K562 (cell line): ENCODE data around the gene RAB31. TPM values are rescaled to one million over a fixed set of nuclear protein-coding genes. Genes with fewer than 3 reads are reported as not detected.

Source experiments
- CAMTA2 ChIP-seq: fragments of 250-450 bp; sonication (Bioruptor Pico); conservative IDR thresholded peaks from 2 replicates; pipeline ENCODE4 v1.5.1; 2022
- CCAR2 ChIP-seq: fragments of 200-400 bp; formaldehyde crosslinking; IDR thresholded peaks from 2 replicates; pipeline ENCODE4 v1.6.1; 2017; ENCODE audit warnings: mild to moderate bottlenecking, low read depth, low read length
- E2F1 ChIP-seq: sonication (generic); formaldehyde crosslinking; IDR thresholded peaks from 2 replicates; pipeline ENCODE4 v1.8.1; 2023; ENCODE audit warnings: mild to moderate bottlenecking, missing genetic modification reagents, moderate library complexity
- HDAC8 ChIP-seq: fragments of 450-650 bp; IDR thresholded peaks from 2 replicates; pipeline ENCODE4 v1.6.1; 2016; ENCODE audit warnings: mild to moderate bottlenecking, missing genetic modification characterization, moderate library complexity, missing compliant biosample characterization
- HMG20B ChIP-seq: fragments of 250-450 bp; sonication (Bioruptor Pico); IDR thresholded peaks from 2 replicates; pipeline ENCODE4 v1.5.0; 2021; ENCODE audit warnings: mild to moderate bottlenecking
- MYBL2 ChIP-seq, 2 experiments: fragments of 450-650 bp in 1 of 2; sonication (generic) in 1 of 2; formaldehyde crosslinking in 1 of 2; IDR thresholded peaks; 2 replicates each; pipeline versions ENCODE4 v1.6.1 to v1.8.1; 2017 to 2022; ENCODE audit warnings: borderline replicate concordance in 1 of 2, inconsistent platforms in 1 of 2, low read depth in 1 of 2, mild to moderate bottlenecking in 1 of 2, missing genetic modification reagents in 1 of 2, moderate library complexity in 1 of 2
- NR2C1 ChIP-seq, 2 experiments: fragments of 450-650 bp; IDR thresholded peaks; 2 replicates each; pipeline ENCODE4 v1.6.1; 2017; ENCODE audit warnings: mild to moderate bottlenecking in 2 of 2, antibody characterized with exemption in 1 of 2, inconsistent platforms in 1 of 2, missing compliant biosample characterization in 1 of 2, missing genetic modification characterization in 1 of 2
- NR4A1 ChIP-seq, 2 experiments: fragments of 250-450 bp in 1 of 2; fragments of 450-650 bp in 1 of 2; sonication (Bioruptor Pico) in 1 of 2; IDR thresholded peaks; 2 replicates each; pipeline versions ENCODE4 v1.4.0 to v1.6.1; 2016 to 2020; ENCODE audit warnings: mild to moderate bottlenecking in 2 of 2, missing compliant biosample characterization in 1 of 2, missing genetic modification characterization in 1 of 2, moderate library complexity in 1 of 2
- PTTG1 ChIP-seq: fragments of 450-650 bp; IDR thresholded peaks from 2 replicates; pipeline ENCODE4 v1.6.1; 2016; ENCODE audit warnings: low read depth, mild to moderate bottlenecking, missing genetic modification characterization, missing compliant biosample characterization
- SMAD4 ChIP-seq: fragments of 250-450 bp; sonication (Bioruptor Pico); conservative IDR thresholded peaks from 2 replicates; pipeline ENCODE4 v1.8.0; 2021; ENCODE audit warnings: inconsistent platforms, mild to moderate bottlenecking, moderate library complexity
- SMC3 ChIP-seq: conservative IDR thresholded peaks from 2 replicates; pipeline ENCODE4 v1.6.1; 2011; ENCODE audit warnings: low read depth, low read length, improper control_type of control experiment; ENCODE audit not compliant: insufficient read depth
- TAF9B ChIP-seq: fragments of 450-650 bp; IDR thresholded peaks from 2 replicates; pipeline ENCODE4 v1.6.1; 2018; ENCODE audit warnings: mild to moderate bottlenecking; ENCODE audit not compliant: partially characterized antibody
- TARDBP ChIP-seq: fragments of 450-650 bp; IDR thresholded peaks from 2 replicates; pipeline ENCODE4 v1.6.1; 2016
- TGIF2 ChIP-seq: sonication (generic); formaldehyde crosslinking; IDR thresholded peaks from 2 replicates; pipeline ENCODE4 v1.8.1; 2022; ENCODE audit warnings: mild to moderate bottlenecking, missing genetic modification reagents, moderate library complexity
- ZBTB9 ChIP-seq: fragments of 450-650 bp; formaldehyde crosslinking; IDR thresholded peaks from 2 replicates; pipeline ENCODE4 v1.4.0; 2020; ENCODE audit warnings: mild to moderate bottlenecking, moderate library complexity
- ZFP1 ChIP-seq: fragments of 450-650 bp; formaldehyde crosslinking; IDR thresholded peaks from 2 replicates; pipeline ENCODE4 v1.4.0; 2020; ENCODE audit warnings: mild to moderate bottlenecking, mixed read lengths
- ZFP30 ChIP-seq: fragments of 250-450 bp; sonication (Bioruptor Pico); IDR thresholded peaks from 2 replicates; pipeline ENCODE4 v1.8.0; 2022; ENCODE audit warnings: moderate library complexity, mild to moderate bottlenecking, inconsistent platforms, borderline replicate concordance
- ZNF146 ChIP-seq: IDR thresholded peaks from one replicate; pipeline ENCODE4 v1.6.1; 2018; ENCODE audit warnings: missing compliant biosample characterization; ENCODE audit not compliant: unreplicated experiment
- ZNF551 ChIP-seq: fragments of 250-450 bp; sonication (Bioruptor Pico); IDR thresholded peaks from 2 replicates; pipeline ENCODE4 v1.5.0; 2021; ENCODE audit warnings: mild to moderate bottlenecking, moderate library complexity
- ZNF830 ChIP-seq: fragments of 250-450 bp; sonication (Bioruptor Pico); IDR thresholded peaks from 2 replicates; pipeline ENCODE4 v1.5.0; 2021; ENCODE audit warnings: mild to moderate bottlenecking
- polyA plus RNA-seq, 8 experiments: library from polyadenylated mRNA; depleted of rRNA in 4 of 8; stranded (reverse) in 5 of 8; unstranded in 3 of 8; fragments of >200 nt; fragmentation: Nextera tagmentation in 2 of 8; fragmentation: Illumina TruSeq in 1 of 8; extraction: Ambion mirVana in 2 of 8; extraction: Trizol in 1 of 8; gene quantifications; 2 replicates each; pipeline versions ENCODE4 v1.2.1 to v1.2.3, GENCODE V29; 2011 to 2014; ENCODE audit warnings: inconsistent platforms in 1 of 8, missing spikeins in 1 of 8
- total RNA-seq, 7 experiments: library from RNA; depleted of rRNA in 6 of 7; stranded (reverse); fragments of >200 nt in 6 of 7; fragmentation: Illumina TruSeq in 2 of 7; extraction: Trizol in 2 of 7; gene quantifications; 2 replicates each; pipeline versions ENCODE4 v1.2.1 to v1.2.3, GENCODE V29; 2011 to 2021; ENCODE audit warnings: low replicate concordance in 1 of 7

RAB31 gene
- total and polyA plus RNA-seq, 9 of the 15 experiments (the other 6 are each of a cell fraction or from before 2014, with no cell fraction given): 20.7 to 70.4 (median 41.3) TPM

GRCh38 chr18:9683418-9684396, 24.4 kb upstream of the RAB31 start (continued):
- TF ChIP-seq MYBL2 (IDR thresholded peaks at IDR 0.05; ENCODE audit: low read depth): no peak
- TF ChIP-seq MYBL2 (CRISPR knock-in tag; IDR thresholded peaks at IDR 0.05; ENCODE audit: borderline replicate concordance): no peak
- no peak for TF ChIP-seq ZNF146 (CRISPR knock-in tag)
- TF ChIP-seq ZNF830 (CRISPR knock-in tag): no peak
- TF ChIP-seq ZFP1 (CRISPR knock-in tag): no peak
- TF ChIP-seq SMAD4: 0 out of 2 replicates have a peak, but pooled peaks have one; percentile 28
- TF ChIP-seq ZBTB9 (CRISPR knock-in tag): no peak
- TF ChIP-seq NR2C1 (IDR thresholded peaks at IDR 0.05): no peak
- TF ChIP-seq NR2C1 (tag; IDR thresholded peaks at IDR 0.05): no peak; the same call in 1 of the 2 replicates
- TF ChIP-seq CCAR2: no peak
- TF ChIP-seq ZFP30 (CRISPR knock-in tag): no peak
- TF ChIP-seq TAF9B: no peak
- TF ChIP-seq E2F1: no peak
- TF ChIP-seq TARDBP: no peak
- no peak for TF ChIP-seq ZNF551 (CRISPR knock-in tag)
- TF ChIP-seq NR4A1 (CRISPR knock-in tag; IDR thresholded peaks at IDR 0.05): no peak
- TF ChIP-seq NR4A1 (tag; IDR thresholded peaks at IDR 0.05): peak; percentile 17; the same call in 1 of the 2 replicates
- TF ChIP-seq HDAC8 (tag): no peak
- no peak for TF ChIP-seq HMG20B (CRISPR knock-in tag)
- TF ChIP-seq PTTG1: no peak
- no peak for TF ChIP-seq CAMTA2
- peak; percentile 79 for TF ChIP-seq SMC3
- TF ChIP-seq TGIF2 (CRISPR knock-in tag): no peak
